Nephron progenitor cell (in vitro differentiated cells): ENCODE results near the gene RAB4B.
"Not testable (repeated sequence)": the region's sequence is repeated elsewhere in the genome, so short reads cannot be mapped to it uniquely, and the experiment has no call there.

ENCODE experiments used
- DNase-seq: peaks from one replicate; pipeline ENCODE4 v3.0.0; 2021
- H3K27ac Mint-ChIP-seq: 2 replicates; pipeline ENCODE4 v1.8.0; 2021; ENCODE audit warnings: mild to moderate bottlenecking, moderate library complexity, mixed read lengths
- H3K27me3 Mint-ChIP-seq: 2 replicates; pipeline ENCODE4 v1.8.0; 2021; ENCODE audit warnings: mild to moderate bottlenecking, low read depth, mixed read lengths; ENCODE audit not compliant: poor library complexity
- H3K36me3 Mint-ChIP-seq: 2 replicates; pipeline ENCODE4 v1.8.0; 2021; ENCODE audit warnings: low read depth, mixed read lengths
- H3K4me1 Mint-ChIP-seq: 2 replicates; pipeline ENCODE4 v1.8.0; 2021; ENCODE audit warnings: mixed read lengths
- H3K4me3 Mint-ChIP-seq: 2 replicates; pipeline ENCODE4 v1.8.0; 2021; ENCODE audit warnings: mild to moderate bottlenecking, moderate library complexity, mixed read lengths
- H3K9me3 Mint-ChIP-seq: 2 replicates; pipeline ENCODE4 v1.8.0; 2021; ENCODE audit warnings: mild to moderate bottlenecking, moderate library complexity, mixed read lengths
- TF ChIP-seq, protein P1 (sequence below): fragments of 200-600 bp; sonication (generic); IDR thresholded peaks from 2 replicates; pipeline ENCODE4 v1.5.0; 2021; ENCODE audit warnings: antibody characterized with exemption

Gene RAB4B

DNA sequence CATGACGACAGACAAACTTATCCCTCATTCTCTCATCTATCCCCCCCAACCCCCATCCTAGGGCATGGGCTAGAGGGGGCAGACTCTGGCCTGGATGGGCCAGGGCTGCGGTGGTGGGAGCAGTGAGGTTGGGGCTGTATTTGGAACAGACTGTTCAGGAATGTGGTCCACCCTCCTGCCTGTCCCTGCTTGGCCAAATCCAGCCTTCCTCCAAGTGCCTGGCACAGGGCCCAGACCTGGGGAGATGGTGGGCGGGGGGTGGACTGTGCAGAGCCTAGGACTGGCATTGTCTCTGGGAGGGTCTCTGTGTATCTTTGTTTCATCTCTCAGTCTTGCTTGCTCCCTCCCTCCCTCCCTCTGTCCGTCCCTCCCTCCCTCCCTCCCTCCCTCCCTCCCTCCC, 35.1 kb downstream of the RAB4B start:
- Mint-ChIP-seq H3K27me3 (peaks cover 58% of the 10 kb centered on the region), H3K36me3 (no peaks in the 10 kb centered on the region), H3K4me1 (peaks cover 53% of the 10 kb centered on the region), H3K27ac (no peak overlapping the region), H3K4me3 (peak overlapping the region; percentile 90), H3K9me3 (no peaks in the 10 kb centered on the region)
- no peak for DNase-seq
- TF ChIP-seq, protein P1, sequence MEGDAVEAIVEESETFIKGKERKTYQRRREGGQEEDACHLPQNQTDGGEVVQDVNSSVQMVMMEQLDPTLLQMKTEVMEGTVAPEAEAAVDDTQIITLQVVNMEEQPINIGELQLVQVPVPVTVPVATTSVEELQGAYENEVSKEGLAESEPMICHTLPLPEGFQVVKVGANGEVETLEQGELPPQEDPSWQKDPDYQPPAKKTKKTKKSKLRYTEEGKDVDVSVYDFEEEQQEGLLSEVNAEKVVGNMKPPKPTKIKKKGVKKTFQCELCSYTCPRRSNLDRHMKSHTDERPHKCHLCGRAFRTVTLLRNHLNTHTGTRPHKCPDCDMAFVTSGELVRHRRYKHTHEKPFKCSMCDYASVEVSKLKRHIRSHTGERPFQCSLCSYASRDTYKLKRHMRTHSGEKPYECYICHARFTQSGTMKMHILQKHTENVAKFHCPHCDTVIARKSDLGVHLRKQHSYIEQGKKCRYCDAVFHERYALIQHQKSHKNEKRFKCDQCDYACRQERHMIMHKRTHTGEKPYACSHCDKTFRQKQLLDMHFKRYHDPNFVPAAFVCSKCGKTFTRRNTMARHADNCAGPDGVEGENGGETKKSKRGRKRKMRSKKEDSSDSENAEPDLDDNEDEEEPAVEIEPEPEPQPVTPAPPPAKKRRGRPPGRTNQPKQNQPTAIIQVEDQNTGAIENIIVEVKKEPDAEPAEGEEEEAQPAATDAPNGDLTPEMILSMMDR = no peak

DNA sequence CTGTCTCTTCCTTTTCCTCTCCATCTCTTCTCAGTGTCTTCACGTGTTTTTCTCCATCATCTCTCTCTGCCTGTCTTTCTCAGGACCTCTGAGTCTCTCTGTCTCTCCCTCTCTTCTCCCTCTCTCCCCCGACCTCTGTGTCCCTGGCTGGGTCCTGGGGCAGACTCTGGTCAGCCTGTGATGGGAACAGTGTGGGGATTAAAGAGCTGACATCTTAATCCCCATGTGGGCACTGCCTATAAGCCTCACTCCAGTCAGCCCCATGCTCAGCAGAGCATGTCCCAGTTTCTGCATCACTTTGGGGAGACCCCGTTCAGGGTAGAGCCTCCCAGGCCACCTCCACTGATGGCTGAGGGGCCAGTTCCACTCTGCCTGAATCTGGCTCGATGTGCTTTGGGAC, 37.2 kb downstream of the RAB4B start:
- no peak for DNase-seq
- Mint-ChIP-seq H3K36me3 (no peaks in the 10 kb centered on the region), H3K27ac (no peak overlapping the region), H3K9me3 (no peaks in the 10 kb centered on the region), H3K4me3 (no peak overlapping the region), H3K4me1 (peaks cover 54% of the 10 kb centered on the region), H3K27me3 (peaks cover 67% of the 10 kb centered on the region)
- TF ChIP-seq, protein P1 = no peak

DNA sequence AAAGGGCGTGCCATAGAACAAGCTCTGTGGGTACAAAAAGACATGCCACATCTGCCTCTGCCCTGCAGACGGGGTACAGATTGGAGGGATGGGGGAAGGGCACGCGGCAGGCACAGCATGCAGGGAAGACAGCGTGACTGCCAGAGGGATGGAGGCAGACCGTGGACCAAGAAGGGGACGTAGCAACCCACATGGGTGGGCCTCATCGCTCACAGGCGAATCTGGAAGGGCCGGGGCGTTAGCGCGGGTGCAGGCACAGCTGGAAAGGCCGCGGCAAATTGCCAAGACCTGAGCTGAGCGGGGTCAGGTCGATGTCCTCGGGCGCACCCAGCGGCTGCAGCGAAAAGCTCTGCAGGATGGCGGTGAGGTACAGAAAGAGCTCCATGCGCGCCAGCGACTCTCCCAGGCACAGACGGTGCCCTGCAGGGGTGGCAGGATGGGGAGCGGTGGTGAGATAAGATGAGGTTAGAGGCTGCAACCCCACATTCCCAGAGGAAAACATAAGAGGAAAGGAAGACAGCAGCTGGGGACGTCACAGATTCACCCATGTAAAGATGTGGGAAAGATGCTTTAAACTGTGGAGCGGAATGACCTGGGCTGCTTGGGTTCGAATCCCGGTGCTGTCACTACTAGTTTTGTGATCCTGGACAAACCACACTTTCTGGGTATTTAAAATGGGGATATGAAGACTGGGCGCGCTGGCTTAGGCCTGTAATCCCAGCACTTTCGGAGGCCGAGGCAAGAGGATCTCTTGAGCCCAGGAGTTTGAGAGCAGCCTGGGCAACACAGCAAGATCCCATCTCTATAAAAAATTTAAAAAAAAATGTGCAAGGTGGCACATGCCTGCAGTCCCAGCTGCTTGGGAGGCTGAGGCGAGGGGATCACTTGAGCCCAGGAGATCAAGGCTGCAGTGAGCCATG, 40.7 kb downstream of the RAB4B start:
- not testable (repeated sequence) for H3K27ac Mint-ChIP-seq, H3K9me3 Mint-ChIP-seq, H3K36me3 Mint-ChIP-seq
- Mint-ChIP-seq H3K4me3 (peak overlapping the region; percentile 18), H3K4me1 (peaks cover 43% of the 10 kb centered on the region), H3K27me3 (peaks cover 48% of the 10 kb centered on the region)
- TF ChIP-seq, protein P1 = peak; percentile 27
- peak; percentile 64 for DNase-seq

DNA sequence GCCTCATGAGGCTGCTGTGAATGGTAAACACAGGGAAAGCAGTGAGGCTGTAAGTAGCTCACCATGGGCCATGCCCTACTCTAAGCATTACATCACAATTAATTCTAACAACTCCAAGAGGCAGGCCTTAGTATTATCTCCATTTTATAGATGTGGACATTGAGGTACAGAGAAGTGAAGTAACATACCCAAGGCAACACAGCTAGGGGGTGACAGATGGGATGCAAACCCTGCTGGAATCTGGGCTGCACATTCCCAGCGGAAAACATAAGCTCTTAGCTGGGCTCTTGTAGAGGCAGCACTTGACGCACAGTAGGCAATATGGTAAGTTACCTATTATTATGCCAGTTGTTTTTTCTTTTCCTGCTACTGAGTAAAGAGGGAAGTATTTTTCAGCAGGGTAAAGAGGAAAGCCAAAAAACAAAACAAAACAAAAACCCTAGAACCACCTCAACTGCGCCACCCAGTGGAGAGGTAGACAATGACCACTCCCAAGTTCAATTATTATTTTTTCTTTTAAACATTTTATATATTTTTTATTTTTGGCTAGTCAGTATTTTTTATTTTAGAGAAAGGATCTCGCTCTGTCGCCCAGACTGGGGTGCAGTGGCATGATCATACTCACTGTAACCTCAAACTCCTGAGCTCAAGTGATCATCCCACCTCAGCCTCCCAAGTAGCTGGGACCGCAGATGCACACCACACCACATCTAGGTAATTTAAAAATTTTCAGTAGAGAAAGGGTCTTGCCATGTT, 41.6 kb downstream of the RAB4B start:
- peaks cover 42% of the 10 kb centered on the region for H3K27me3 Mint-ChIP-seq
- peak; percentile 52 for DNase-seq
- TF ChIP-seq, protein P1 = peak; percentile 82

DNA sequence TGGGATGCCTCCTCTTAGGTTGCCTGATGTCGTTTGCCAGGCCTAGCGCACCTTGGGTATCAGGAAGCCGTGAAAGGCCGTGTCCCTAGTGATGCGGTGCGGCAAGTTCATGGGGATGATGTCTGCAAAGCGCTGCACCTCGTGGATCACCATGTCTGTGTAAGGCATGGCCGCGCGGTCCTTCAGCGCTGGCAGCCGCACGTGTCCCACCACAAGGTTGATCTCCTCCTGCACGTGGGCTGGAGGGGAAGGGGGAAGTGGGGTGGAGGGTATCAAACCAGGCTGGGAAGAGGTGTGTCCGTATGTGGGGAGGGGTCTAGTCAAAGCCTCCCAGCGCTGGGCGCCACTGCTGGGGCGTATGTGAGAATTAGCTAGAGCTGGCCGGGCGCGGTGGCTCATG, 44.1 kb downstream of the RAB4B start:
- no peak overlapping the region for H3K4me3 Mint-ChIP-seq
- H3K27me3 Mint-ChIP-seq = peaks cover 23% of the 10 kb centered on the region
- H3K36me3 Mint-ChIP-seq = peaks cover 7% of the 10 kb centered on the region
- peaks cover 30% of the 10 kb centered on the region for H3K4me1 Mint-ChIP-seq
- H3K27ac Mint-ChIP-seq = peak overlapping the region; percentile 71
- peaks cover 4% of the 10 kb centered on the region for H3K9me3 Mint-ChIP-seq
- no peak for DNase-seq
- TF ChIP-seq, protein P1 = no peak

More for the DNA sequence above, 41.6 kb downstream of the RAB4B start:
- not testable (repeated sequence) for H3K4me3 Mint-ChIP-seq, H3K27ac Mint-ChIP-seq, H3K36me3 Mint-ChIP-seq, H3K9me3 Mint-ChIP-seq
- peaks cover 38% of the 10 kb centered on the region for H3K4me1 Mint-ChIP-seq

DNA sequence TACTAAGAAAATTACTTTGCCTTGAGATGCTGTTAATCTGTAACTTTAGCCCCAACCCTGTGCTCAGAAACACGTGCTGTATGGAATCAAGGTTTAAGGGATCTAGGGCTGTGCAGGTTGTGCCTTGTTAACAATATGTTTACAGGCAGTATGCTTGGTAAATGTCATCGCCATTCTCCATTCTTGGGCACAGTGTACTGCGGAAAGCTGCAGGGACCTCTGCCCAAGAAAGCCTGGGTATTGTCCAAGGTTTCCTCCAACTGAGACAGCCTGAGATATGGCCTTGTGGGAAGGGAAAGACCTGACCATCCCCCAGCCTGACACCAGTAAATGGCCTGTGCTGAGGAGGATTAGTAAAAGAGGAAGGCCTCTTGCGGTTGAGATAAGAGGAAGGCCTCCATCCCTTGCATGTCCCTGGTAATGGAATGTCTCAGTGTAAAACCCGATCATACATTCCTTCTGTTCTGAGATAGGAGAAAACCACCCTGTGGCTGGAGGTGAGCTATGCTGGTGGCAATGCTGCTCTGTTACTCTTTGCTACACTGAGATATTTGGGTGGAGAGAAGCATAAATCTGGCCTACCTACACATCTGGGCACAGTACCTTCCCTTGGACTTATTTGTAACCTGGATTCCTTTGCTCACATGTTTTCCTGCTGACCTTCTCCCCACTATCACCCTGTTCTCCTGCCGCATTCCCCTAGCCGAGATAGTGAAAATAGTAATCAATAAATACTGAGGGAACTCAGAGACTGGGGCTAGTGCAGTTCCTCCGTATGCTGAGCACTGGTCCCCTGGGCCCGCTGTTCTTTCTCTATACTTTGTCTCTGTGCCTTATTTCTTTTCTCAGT, 44.9 kb downstream of the RAB4B start:
- Mint-ChIP-seq H3K27me3 (peaks cover 15% of the 10 kb centered on the region), H3K36me3 (peaks cover 14% of the 10 kb centered on the region), H3K27ac (peak overlapping the region; percentile 13)

DNA sequence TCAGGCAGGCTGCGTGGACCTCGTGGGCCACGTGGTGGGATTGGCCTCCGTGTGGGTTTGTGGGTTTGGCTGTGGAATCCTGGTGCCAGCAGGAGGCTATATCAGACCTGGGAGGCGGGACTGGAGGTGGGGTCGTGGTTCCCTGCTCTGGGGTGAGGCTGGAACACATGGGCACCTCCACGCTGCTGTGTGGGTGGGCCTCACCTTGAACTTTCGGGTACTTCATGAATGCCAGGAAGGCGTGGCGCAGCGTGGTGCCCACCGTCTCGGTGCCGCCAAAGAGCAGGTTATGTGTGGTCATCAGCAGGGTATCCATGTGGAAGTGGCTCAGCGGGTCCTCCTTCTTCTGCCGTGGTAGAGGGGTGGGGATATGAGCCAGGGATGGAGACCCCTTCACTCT, 46.9 kb downstream of the RAB4B start:
- not testable (repeated sequence) for H3K4me3 Mint-ChIP-seq, H3K27ac Mint-ChIP-seq, H3K27me3 Mint-ChIP-seq, H3K9me3 Mint-ChIP-seq, DNase-seq
- Mint-ChIP-seq H3K4me1 (peaks cover 22% of the 10 kb centered on the region), H3K36me3 (peaks cover 28% of the 10 kb centered on the region)

More for the DNA sequence above, 44.9 kb downstream of the RAB4B start:
- H3K4me1 Mint-ChIP-seq = peaks cover 30% of the 10 kb centered on the region
- H3K9me3 Mint-ChIP-seq, DNase-seq, H3K4me3 Mint-ChIP-seq: not testable (repeated sequence)

DNA sequence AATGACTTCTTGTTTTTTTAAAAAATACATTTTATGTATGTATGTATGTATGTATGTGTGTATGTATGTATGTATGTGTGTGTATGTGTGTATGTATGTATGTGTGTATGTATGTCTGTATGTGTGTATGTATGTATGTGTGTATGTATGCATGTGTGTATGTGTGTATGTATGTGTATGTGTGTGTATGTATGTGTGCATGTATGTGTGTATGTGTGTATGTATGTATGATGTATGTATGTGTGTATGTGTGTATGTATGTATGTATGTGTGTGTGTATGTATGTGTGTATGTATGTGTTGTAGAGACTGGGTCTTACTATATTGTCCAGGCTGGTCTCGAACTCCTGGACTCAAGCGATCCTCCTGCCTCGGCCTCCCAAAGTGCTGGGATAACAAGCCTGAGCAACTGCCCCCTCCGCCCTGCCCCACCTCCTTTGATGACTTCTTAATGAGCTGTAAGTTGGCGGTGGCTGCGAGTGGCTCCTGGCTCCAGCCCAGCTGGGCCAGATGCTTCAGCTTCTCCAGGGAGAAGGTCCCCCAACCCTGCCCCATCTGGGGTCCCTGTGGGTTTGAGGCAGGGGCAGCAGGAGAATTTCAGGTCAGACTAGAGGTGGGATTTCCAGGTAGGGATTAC, 47.5 kb downstream of the RAB4B start:
- peak overlapping the region; percentile 48 for H3K27ac Mint-ChIP-seq
- not testable (repeated sequence) for H3K27me3 Mint-ChIP-seq, H3K4me3 Mint-ChIP-seq, H3K9me3 Mint-ChIP-seq, DNase-seq
- H3K4me1 Mint-ChIP-seq = peaks cover 22% of the 10 kb centered on the region
- peaks cover 28% of the 10 kb centered on the region for H3K36me3 Mint-ChIP-seq
